Stimulated activated CD4-positive, alpha-beta T cell treated with anti-CD3 and anti-CD28 coated beads, Interleukin-12 subunit alpha, Interleukin-12 subunit beta, amount 100 ng/mL, for 48 hours (primary cell): ENCODE measurements around the gene YTHDF1.
"Not testable (repeated sequence)": the region's sequence is repeated elsewhere in the genome, so short reads cannot be mapped to it uniquely, and the experiment has no call there.

Source experiments
- DNase-seq, 3 donors: peaks; one replicate each; pipeline ENCODE4 v3.0.0-alpha.2; 2020; ENCODE audit warnings: low read depth in 2 of 3, low spot score in 1 of 3

The YTHDF1 gene

DNA sequence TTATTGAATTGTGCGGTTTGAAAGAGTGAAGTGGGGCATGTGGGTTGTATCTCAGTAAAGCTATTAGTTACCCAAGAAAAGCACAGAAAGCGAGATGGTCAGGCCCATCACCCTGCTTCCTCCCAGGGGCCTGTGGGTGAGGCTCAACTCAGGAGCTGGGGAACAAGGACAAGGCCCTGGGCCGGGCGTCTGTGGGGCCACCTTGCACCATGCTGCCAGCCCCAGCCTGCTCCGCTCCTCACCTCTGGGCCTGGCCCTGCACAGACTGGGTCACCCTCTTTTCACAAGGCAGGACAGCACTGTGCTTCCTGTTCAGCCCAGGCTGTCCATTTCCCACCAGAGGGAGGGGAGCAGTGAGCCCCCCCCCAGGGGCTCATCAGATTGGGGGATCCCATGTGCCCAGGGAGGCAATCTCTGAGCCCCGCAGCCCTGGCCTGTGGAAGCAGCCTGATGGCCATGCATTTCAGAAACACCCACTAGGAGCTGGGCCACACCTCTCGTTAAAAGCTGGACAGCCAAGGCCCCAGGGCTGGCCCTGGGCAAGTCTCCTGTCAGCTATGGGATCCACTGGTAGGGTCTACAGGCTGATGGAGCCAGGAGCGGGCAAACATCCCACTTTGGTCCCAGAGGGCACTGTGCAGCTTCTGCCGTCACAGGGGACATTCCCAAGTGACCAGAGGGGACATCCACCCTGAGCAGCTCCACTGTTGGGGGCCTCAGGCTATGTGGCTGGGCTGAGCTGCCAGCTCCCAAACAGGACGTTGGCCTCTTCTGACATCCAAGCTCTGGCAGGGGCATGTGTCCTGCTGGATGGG, 55.9 kb downstream of the YTHDF1 start:
- no peak for DNase-seq

DNA sequence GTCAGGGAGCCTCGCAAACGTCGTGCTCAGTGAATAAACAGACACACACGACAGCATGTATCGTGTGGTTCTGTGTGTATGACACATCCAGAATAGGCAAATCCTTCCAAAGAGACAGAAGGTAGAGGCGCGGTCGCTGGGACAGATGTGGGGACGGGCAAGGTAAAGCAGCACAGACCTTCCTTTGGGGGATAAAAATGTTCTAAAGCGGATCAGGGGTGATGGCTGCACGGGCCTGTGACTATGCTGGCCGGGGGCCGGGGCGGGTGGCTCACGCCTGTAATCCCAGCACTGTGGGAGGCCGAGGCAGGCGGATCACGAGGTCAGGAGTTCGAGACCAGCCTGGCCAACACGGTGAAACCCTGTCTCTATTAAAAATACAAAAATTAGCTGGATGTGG, 56.7 kb downstream of the YTHDF1 start:
- not testable (repeated sequence) for DNase-seq

DNA sequence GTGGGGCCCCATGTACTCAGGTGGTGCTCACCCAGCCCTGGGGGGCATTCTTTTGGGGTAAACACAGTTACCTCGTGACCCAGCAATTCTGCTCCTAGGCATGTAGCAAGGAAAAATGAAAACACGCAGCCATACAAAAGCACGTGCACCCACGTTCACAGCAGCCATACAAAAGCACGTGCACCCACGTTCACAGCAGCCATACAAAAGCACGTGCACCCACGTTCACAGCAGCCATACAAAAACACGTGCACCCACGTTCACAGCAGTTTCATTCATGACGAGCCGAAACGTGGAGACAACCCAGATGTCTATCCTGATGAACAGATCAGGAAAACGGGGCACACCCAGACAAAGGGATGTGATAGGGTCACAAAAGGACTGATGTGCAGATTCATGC, 57.1 kb downstream of the YTHDF1 start:
- no peak for DNase-seq

DNA sequence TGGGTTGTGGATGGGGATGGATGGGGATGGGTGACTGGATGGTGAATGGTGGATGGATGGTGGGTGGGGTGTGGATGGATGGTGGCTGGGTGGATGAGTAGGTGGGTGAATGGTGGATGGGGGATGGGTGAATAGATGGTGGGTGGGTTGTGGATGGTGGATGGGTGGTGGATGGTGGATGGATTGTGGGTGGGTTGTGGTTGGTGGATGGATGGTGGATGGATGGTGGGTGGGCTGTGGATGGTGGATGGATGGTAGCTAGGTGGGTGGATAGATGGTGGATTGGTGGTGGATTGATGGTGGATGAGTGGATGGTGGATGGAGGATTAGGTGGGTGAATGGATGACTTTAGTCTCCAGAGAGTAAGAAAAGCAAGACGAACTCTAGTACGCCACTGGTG, 57.6 kb downstream of the YTHDF1 start:
- no peak for DNase-seq

DNA sequence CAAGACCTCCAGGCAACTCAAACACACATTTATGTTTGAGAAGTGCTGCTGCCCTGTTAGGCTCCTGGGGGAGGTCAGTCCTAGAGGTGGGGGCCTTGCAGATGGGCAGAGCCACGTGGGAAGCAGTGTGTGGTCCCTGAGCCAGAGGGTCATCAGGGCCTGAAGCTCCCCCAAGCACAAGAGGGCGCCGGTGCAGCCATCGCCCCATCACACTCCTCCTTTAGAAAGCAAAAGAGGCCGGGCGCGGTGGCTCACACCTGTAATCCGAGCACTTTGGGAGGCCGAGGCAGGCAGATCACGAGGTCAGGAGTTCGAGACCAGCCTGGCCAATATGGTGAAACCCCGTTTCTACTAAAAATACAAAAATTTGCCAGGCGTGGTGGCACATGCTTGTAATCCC, 58.5 kb downstream of the YTHDF1 start:
- not testable (repeated sequence) for DNase-seq

DNA sequence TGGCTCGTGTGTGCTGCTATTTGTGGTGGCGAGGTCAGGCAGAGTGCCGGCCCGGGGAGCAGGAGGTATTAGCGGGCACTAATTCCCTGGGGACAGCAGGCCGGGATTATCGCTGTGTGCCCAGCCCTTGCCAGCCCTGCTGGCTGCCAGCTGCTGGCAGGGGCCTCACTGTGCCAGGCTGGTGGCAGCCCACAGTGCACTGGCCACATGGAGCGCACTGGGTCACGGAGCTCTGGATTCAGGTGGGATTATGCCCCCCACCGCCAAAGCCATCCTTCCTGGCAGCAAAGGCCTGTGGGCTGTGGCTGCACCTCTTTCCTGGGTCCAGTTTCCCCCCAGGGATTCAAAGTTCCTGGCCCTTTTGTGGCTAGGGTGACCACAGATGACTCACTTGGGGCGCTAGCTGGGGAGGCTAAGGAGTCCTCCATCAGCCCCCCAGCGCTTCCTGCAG, 59.7 kb downstream of the YTHDF1 start:
- DNase-seq, result no peak

DNA sequence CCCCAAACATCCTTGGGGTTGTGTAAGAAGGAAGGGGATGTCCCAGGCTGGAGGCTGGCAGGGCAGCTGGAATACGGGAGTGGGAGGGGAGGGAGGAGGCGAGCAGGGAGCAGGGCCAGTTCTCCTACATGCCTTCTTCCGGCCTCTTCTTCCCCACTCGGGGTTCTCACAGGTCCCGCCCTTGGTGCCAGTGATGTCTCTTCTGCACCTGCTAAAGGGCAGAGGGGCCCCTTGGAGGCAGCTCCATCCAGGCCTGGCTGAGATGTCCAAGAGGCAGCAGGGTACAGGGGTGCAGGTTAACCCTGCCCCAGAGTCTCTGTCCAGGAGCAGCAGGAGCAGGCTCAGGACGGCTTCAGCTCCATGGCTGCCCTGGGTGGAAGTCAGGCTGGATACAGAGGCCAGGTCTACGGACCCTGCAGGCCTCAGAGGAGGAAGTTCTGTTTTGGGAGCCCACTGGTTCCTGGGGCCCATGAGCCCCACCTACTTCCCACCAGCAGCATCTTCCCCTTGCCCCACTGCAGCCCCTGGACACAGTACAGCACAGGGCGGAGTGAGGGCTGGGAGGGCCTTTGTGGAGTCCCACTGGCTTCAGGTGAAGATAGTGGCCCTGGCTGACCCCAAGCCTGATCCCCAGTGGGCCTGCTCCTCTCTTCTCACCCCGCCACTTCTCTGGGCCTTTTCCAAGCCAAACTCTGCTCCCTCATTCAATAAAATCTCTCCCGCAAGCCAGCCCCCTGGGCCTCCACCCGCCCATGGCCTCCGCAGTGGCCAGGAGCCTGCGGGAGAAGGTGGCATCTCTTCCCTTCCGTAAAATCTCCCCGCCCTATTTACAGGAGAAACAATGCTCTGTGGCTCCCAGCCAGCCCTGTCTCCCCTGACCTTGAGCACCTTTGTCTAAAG, 60.4 kb downstream of the YTHDF1 start:
- no peak for DNase-seq

DNA sequence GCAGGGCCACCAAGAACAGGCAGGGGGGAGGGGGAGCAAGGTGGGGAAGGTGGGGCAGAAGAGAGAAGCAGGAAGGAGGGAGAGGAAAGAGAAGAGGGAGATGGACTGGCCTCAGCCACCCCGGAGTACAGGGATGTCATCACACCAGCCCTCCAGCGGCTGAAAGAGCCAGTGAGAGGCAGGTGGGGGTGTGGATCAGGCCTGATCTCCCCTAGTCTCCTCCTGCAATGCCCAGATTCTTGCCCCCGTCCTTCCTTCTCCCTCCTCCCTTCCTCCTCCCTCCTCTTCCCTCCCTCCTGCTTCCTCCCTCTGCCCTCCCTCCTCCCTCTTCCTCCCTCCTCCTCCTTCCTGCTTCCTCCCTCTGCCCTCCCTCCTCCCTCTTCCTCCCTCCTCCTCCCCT, 61.5 kb downstream of the YTHDF1 start:
- DNase-seq, result no peak

DNA sequence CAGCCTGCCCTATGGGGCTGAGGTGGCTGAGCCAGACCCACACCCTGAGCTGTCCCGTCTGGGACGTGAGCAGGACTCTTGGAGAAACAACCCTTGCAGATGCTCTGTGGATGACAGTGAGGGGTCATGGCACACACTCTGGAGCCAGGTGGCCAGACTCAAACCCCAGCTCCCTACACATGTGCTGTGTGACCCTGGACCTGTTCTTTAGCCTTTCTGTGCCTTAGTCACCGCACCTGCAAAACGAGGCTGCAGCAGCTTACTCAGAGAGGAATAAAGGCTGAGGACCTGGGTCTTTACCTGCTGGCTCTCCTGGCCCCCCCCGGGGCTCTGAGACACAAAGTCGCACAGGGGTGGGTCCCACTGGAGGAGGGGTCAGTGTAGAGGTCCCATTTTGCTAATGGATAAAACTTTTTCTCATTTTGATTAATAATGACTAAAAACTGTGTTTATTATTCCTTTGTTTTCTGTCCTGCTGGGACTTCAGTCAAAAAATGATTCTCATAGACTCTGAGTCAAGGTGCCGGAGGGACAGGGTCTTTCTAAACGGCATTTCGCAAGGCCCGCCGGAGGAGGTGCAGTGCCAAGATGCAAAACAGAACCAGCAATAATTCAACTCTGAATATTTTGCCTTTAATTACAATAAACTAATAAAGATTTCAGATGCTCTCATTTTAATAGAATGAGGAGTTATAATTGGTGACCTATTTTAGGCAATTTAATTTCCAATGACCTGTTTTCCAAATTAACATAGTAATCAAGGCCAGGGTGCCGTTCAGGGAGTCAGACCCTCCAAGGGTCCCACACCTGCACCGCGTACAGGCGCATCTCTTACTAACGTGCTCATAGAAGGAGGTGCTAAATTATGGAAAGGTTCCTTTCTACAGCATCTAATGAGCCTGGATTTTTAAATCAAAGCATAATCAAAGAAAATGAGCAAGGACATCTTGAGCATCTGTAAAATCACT, 62.4 kb downstream of the YTHDF1 start:
- DNase-seq, result no peak

DNA sequence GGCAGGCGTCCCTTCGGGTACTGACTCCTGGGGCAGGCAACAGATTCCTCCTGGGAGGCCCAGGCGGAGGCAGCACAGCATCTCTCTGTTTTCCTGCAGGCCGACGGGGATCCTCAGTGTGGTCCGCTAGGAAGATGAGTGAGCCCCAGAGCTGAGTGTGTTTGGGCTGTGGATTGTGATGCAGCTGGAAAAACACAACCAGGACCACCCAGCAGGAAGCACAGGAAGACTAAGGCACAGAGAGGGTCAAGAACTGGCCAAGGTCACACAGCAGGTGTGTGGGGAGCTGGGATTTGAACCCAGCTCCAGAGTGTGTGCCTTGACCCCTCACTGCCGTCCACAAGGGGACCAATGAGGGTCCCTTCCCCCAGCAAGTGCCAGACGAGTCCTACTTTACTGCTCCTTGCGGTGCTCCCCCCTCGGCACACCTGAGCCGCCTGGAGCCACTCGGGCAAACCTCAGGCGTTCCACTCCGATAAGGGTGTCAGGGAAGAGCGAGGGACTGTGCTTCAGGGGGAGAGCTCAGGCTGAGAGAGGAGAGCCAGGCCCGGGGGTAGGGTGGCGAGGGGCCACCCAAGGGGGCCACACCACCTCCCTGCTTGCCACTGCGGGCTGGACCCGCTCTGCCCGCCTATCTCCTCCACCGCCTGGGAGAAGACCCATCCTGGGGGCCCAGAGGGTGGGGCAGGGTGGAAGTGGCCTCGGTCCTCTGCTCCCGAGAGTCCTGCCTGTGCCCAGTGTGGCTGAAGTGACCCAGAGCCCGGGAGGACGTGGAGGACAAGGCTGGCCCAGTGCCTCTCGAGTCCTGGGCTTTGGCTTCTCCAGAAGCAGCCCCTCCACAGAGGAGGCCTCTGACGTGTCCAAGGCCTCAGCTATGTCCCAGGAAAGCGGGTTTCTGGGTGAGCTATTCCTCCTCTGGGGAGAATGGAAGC, 63.3 kb downstream of the YTHDF1 start:
- DNase-seq, result no peak

DNA sequence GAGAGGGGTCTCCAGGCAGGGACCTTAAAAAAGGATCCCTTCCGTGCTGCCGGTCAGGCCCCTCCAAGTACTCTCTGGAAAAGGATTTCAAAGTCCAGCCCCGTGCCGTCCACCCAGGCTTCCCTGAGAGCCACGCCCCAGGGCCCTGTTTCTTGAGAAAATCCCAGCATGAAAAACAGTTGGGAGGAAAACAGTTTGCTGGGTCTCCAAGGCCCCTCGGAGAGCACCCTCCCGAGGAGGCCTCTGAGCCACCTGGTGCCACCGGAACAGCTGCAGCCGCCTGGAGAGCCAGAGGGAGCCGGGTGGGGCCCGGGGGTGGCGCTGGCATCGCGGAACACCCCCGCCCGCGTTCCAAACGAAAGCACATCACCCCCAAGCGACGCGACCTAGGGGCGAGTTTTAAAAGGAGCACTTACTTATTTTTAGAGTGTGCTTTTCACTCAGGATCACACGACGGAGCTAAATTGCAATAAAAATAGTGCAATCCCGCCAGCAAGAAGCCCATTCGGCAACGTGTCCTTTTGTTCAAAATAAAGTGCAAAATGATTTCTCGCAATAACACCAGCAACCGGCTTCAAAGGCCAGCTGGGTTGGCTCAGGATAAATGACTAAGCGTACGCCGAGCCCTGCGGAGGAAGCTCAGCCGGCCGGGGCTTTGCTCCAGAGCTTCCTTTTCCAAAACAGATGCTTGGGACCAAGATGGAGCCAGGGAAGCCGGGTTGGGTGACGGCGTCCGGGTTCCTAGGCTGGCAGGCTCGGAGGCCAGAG, 64.2 kb downstream of the YTHDF1 start:
- DNase-seq, result no peak

DNA sequence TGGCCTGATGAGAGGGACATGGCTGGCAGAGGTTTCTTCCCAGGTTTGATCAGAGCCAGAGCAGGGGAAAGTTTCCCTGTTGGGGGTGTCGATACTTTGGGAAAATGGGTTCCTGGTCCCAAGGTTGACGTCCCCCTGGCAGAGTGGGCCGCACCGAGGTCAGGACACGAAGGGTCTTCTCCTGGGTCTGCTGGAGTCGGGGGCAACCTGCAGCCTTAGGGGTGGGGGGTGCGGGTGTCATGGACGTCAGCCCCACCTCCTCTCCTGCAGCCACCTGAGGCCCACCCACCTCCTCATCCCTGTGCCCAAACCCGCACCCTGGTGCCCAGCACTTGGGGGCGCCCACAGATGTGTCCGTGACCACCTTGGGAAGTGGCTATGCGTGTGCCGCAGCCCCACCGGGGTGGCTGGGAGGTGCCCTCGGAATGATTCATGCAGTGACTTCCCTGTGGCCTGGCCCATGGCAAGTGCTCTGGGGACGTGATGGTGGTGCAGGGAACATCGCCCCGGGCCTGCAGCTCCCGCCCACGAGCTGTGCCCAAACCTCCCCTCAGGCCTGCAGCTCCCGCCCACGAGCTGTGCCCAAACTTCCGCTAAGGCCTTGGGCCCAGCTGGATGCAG, 64.9 kb downstream of the YTHDF1 start:
- DNase-seq, result no peak

DNA sequence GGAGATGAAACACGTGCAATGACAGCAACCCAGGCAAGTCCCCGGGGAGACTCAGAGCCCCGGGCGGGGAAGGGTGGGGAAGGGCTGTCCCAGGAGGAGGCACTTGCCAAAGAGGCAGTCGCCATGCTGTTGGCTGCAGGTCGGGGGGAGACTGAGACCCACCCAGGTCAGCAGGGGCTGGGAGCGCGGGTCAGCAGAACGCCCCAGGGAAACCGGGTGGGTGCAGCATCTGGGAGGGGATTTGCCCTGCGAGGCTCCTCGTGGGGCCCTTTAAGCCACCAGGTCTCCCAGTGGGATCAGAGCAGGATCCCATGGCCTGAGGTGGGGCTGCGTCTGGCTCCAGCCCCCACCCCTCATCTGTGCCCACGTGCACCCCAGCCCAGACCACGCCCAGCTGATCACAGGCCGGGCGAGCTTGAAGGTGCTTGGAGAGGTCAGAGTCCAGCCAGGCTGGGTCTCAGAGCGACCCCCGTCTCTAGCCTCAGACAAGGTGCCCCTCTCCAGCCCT, 65.5 kb downstream of the YTHDF1 start:
- DNase-seq, result no peak

DNA sequence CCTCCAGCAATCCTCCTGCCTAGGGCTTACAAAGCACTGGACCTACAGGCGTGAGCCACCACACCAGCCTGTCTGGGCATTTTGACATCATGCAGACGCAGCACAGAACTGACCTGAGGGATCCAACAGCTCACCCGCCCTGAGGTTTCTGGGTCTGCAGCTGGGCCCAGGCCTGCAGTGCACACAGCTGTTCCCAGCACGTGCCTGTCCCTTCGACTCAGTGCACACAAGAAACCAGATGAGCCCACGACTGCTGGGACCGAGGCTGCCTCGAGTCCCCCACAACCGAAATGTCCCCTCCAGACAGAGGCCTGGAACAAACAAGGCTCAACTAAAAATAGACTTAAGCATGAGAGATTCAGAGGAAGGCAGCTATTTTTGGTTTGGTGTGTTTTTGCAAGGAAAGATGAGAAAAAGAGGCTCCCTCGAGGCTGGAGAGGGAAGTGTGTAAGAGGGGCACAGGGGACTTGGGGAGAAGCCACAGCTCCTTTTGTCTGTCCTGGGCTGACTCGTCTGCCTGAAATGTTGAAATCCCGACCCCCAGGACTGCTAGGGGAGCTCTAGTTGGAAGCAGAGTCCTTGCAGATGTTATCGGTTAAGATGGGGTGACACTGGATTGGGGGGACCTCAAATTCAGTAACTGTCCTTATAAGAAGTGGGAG, 66.3 kb downstream of the YTHDF1 start:
- DNase-seq, result no peak

DNA sequence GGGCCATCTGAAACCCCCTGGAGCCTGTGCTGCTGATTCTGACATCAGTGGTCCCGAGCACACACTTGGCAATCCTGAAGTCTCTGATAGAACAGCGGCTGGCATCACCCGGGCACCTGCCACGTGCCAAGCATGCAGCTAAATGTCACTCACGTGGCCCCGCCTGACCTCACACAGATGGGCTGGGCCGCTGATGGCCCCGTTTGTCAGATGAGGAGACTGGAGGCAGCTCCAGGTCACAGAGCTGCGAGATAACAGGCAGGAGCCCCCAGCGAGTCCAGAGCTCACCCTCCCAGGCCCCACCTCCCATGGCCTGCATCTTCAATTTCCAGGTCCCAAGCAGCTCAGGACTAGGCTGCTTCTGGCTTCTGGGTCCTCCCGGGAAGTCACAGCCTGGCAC, 67.2 kb downstream of the YTHDF1 start:
- no peak for DNase-seq

DNA sequence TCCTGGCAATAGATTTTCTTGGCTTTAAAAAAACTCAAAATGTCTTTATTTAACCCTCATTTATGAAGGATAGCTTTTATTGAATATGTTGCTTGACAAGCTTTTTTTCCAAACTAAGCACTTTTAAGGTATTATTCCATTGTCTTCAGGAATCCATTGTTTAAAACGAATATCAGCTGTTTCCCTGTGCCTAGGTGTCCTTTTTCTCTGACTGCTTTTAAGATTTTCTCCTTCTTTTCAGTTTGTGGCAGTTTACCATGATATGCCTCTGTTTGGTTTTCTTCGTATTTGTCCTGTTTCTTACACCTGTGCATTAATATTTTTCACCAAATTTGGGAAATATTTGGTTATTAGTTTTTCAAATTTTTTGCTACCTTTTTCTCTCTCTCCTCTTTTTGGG, 68.4 kb downstream of the YTHDF1 start:
- no peak for DNase-seq
